ENCODE data around the gene LSM4.

DNA sequence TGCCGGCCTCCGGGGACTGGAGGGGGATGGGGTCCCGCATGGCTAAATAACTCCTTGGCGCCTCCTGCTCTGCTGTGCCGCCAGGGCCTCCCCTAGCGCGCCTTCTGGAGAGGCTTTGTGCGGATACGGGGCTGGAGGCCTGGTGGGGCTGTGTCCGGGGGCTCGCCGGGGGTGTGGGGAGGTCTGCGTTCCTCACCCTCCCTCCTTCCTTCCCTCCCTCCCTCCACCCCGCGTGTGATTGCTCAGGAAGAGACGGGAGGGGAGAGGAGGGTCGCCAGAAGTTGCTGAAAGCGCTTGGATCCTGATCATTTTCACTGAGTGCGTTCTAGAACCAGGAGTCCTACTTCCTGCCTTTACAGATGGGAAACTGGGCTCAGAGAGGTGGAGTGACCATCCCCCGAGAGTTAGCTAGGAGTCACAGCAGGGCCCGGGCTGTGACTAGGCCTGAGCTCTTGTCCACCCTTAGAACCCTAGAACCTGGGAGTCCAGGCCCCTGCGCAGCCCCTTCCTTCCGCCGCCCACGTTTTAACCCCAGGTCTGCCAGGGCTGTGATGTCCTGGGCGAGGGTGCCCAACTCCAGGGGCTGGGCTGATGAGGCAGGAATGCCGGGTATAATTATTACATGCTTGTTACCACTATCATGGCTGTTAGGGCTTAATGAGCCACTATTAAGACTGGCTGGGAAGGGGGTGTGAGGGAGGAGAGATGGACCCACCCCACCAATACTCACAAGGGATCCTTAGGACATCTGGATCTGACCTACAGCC lies 40.7 kb downstream of the LSM4 start:
- TF ChIP-seq POLR2A (IDR thresholded peaks at IDR 0.05; ENCODE audit: low read depth, low read length), result peak; percentile 35; the same call in 1 of the 2 replicates
- peak; percentile 50; the same call in 1 of the 2 replicates for TF ChIP-seq TAF1 (IDR thresholded peaks at IDR 0.05; ENCODE audit: borderline replicate concordance, low read depth, low read length)

Measured in GM12892 (cell line).